ENCODE data around the gene RUNX3.
"Not testable (repeated sequence)": the region's sequence is repeated elsewhere in the genome, so short reads cannot be mapped to it uniquely, and the experiment has no call there.

Gene RUNX3

GRCh38 chr1:24930260-24931145 is at the start of gene RUNX3:
TSS of gene RUNX3 (minus strand) at chr1:24930276. CDS start at chr1:24929868, 408 bp downstream.
- peak; percentile 70 for DNase-seq

GRCh38 chr1:24979232-24979631 is 49.2 kb upstream of the RUNX3 start:
- DNase-seq: not testable (repeated sequence)

- no peak for DNase-seq
Measured at GRCh38 chr1:24978383-24979032, 48.4 kb upstream of the RUNX3 start.

- no peak for DNase-seq
Measured at GRCh38 chr1:24975391-24975790, 45.3 kb upstream of the RUNX3 start.

- DNase-seq: no peak
Measured at GRCh38 chr1:24973315-24973714, 43.2 kb upstream of the RUNX3 start.

- no peak for DNase-seq
Measured at GRCh38 chr1:24972915-24973242, 42.8 kb upstream of the RUNX3 start.

- no peak for DNase-seq
Measured at GRCh38 chr1:24972221-24972914, 42.3 kb upstream of the RUNX3 start.

GRCh38 chr1:24970926-24971875 is 41.1 kb upstream of the RUNX3 start:
- DNase-seq: no peak

- no peak for DNase-seq
Measured at GRCh38 chr1:24970399-24970753, 40.3 kb upstream of the RUNX3 start.

GRCh38 chr1:24969596-24970398 is 39.7 kb upstream of the RUNX3 start:
- no peak for DNase-seq

- no peak for DNase-seq
Measured at GRCh38 chr1:24968941-24969585, 39.0 kb upstream of the RUNX3 start.

- DNase-seq: no peak
Measured at GRCh38 chr1:24967962-24968361, 37.9 kb upstream of the RUNX3 start.

- DNase-seq: no peak
Measured at GRCh38 chr1:24967555-24967954, 37.5 kb upstream of the RUNX3 start.

- no peak for DNase-seq
Measured at GRCh38 chr1:24966724-24967346, 36.8 kb upstream of the RUNX3 start.

GRCh38 chr1:24966121-24966723 is 36.1 kb upstream of the RUNX3 start:
- no peak for DNase-seq

- DNase-seq: no peak
Measured at GRCh38 chr1:24965571-24965930, 35.5 kb upstream of the RUNX3 start.

- no peak for DNase-seq
Measured at GRCh38 chr1:24964811-24965570, 34.9 kb upstream of the RUNX3 start.

GRCh38 chr1:24963943-24964693 is 34.0 kb upstream of the RUNX3 start:
- DNase-seq: no peak

All from DMS153 (cell line).